Activated CD4-positive, alpha-beta T cell treated with anti-CD3 and anti-CD28 coated beads, Interleukin-2, amount 10 ng/mL, durations not matched to agents 7 days and 5 days (primary cell): ENCODE measurements around the gene FA2H. TPM values are rescaled to one million over a fixed set of nuclear protein-coding genes. Genes with fewer than 3 reads are reported as not detected.
"Not testable (repeated sequence)": the region's sequence is repeated elsewhere in the genome, so short reads cannot be mapped to it uniquely, and the experiment has no call there.

Experiments
- CTCF ChIA-PET: fragments of 350-600 bp; sonication (Branson Sonifier 250); formaldehyde crosslinking; loops from one replicate; lab custom pipeline; 2021; ENCODE audit warnings: antibody characterized with exemption; lab: Charles Lee
- POLR2A ChIA-PET: fragments of 350-600 bp; sonication (Branson Sonifier 250); formaldehyde crosslinking; loops from one replicate; lab custom pipeline; 2021; ENCODE audit warnings: antibody characterized with exemption; lab: Charles Lee
- DNase-seq: peaks from one replicate; pipeline ENCODE4 v3.0.0-alpha.2; 2020
- H3K27ac Mint-ChIP-seq: one replicate; pipeline ENCODE4 v1.8.0; 2021; ENCODE audit warnings: mild to moderate bottlenecking, moderate library complexity, mixed read lengths
- H3K27me3 Mint-ChIP-seq: one replicate; pipeline ENCODE4 v1.8.0; 2021; ENCODE audit warnings: mixed read lengths
- H3K36me3 Mint-ChIP-seq: one replicate; pipeline ENCODE4 v1.8.0; 2021; ENCODE audit warnings: low read depth, mixed read lengths
- H3K4me1 Mint-ChIP-seq: one replicate; pipeline ENCODE4 v1.8.0; 2021; ENCODE audit warnings: mixed read lengths
- H3K4me3 Mint-ChIP-seq: one replicate; pipeline ENCODE4 v1.8.0; 2021; ENCODE audit warnings: mild to moderate bottlenecking, moderate library complexity, mixed read lengths
- H3K9me3 Mint-ChIP-seq: one replicate; pipeline ENCODE4 v1.8.0; 2021; ENCODE audit warnings: mixed read lengths
- total RNA-seq, 2 experiments: library from RNA; stranded (reverse); gene quantifications; one replicate each; pipeline ENCODE4 v1.2.3, GENCODE V29; 2021

Gene FA2H
- total RNA-seq, 2 experiments from 2014 or later, result 0.21 TPM; not detected in 1

GRCh38 chr16:74766729-74767128, 7.9 kb downstream of the FA2H start:
- H3K36me3 Mint-ChIP-seq, result no peaks in the 10 kb centered on the region
- peaks cover 3% of the 10 kb centered on the region for H3K27me3 Mint-ChIP-seq
- ChIA-PET POLR2A (interaction anchor here (0.6 kb wide), 1 partner anchor 9 kb away, joined by 3 read pairs; no protein-coding TSS in a partner anchor), CTCF (interaction anchor here (0.6 to 1.0 kb wide), 3 partner anchors 8 to 353 kb away, joined by 3 to 6 read pairs (median 4); partner anchors contain the start of gene FA2H)
- H3K4me3 Mint-ChIP-seq, result no peak overlapping the region
- H3K9me3 Mint-ChIP-seq, result no peaks in the 10 kb centered on the region
- no peak for DNase-seq
- H3K27ac Mint-ChIP-seq, result no peak overlapping the region
- peaks cover 2% of the 10 kb centered on the region for H3K4me1 Mint-ChIP-seq

DNA sequence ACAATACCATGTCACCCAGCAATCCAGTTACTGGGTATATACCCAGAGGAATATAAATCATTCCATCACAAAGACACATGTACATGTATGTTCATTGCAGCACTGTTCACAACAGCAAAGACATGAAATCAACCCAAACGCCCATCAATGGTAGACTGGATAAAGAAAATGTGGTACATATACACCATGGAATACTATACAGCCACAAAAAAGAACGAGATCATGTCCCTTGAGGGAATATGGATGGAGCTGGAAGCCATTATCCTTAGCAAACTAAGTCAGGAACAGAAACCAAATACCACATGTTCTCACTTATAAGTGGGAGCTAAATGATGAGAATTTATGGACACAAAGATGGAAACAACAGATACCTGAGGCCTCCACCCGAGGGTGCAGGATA, 10.4 kb downstream of the FA2H start:
- H3K4me1 Mint-ChIP-seq, H3K9me3 Mint-ChIP-seq, POLR2A ChIA-PET, H3K27me3 Mint-ChIP-seq, H3K27ac Mint-ChIP-seq, H3K36me3 Mint-ChIP-seq, H3K4me3 Mint-ChIP-seq, DNase-seq: not testable (repeated sequence)
- CTCF ChIA-PET, result interaction anchor here (0.6 kb wide), 1 partner anchor 692 kb away, joined by 3 read pairs; no protein-coding TSS in a partner anchor

DNA sequence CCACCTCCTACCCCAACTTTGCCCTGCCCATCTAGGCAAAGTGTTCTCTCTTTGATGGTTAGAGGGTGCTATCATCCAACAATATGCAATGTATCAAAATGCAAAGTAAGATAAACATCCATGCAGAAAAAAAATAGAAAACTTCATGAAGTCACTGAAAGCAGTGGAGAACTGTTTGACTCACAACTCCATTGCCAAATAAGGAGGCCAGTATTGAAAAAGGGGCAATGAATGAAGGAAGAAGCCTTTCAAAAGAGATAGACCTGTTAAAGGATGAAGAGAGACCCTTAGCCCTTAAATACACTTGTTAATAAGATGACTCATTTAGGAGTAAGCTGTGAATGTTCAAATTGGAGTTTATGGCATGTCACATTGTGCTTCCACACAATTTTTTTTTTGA, 13.0 kb downstream of the FA2H start:
- CTCF ChIA-PET, result no interaction called here

DNA sequence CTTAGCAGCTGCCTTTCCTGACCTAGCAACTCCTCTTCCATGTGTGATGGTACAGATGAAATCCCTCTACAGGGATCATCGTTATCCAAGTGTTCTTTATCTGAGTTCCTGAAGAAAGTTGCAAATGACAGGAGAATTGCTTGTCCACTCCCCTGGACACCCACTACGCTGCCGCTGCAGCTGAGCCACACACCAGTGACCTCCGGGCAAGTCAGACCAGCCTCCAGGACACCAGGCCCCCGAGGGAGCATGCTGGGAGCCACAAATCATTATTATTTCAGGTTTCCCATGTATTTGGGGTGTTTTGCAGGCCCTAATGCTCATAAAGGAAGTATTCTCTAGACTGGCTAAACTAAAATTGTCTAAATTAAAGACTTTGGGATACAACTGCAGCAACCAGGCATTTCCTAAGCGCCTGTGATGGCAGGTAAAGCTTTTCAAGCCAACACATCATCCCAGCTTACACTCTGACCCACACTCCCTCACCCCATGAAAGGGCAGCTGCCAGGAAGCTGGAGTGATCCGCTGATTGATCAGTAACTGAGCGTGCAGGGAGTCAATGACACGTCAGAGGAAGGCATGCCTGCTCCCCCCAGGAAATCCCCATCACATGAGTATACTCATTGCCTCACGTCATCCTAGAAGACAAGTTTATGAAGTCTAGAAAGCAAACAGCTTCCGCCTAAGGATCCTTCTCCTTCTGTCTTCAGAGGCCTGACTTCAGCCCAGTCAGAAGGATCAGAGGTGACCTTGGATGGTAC, 14.4 kb downstream of the FA2H start:
- POLR2A ChIA-PET, result no interaction called here
- CTCF ChIA-PET, result interaction anchor here (0.6 to 1.1 kb wide), 3 partner anchors 14 to 235 kb away, joined by 3 to 4 read pairs (median 4); partner anchors contain the start of gene FA2H
- Mint-ChIP-seq H3K27me3 (no peaks in the 10 kb centered on the region), H3K36me3 (no peaks in the 10 kb centered on the region), H3K4me3 (no peak overlapping the region), H3K4me1 (no peaks in the 10 kb centered on the region), H3K9me3 (no peaks in the 10 kb centered on the region), H3K27ac (no peak overlapping the region)
- DNase-seq, result no peak

More for the DNA sequence above, 13.0 kb downstream of the FA2H start:
- H3K9me3 Mint-ChIP-seq, result no peaks in the 10 kb centered on the region
- H3K36me3 Mint-ChIP-seq, result no peaks in the 10 kb centered on the region
- no peaks in the 10 kb centered on the region for H3K4me1 Mint-ChIP-seq
- H3K27me3 Mint-ChIP-seq, result no peaks in the 10 kb centered on the region
- POLR2A ChIA-PET, result no interaction called here
- no peak for DNase-seq
- no peak overlapping the region for H3K27ac Mint-ChIP-seq
- H3K4me3 Mint-ChIP-seq, result no peak overlapping the region

DNA sequence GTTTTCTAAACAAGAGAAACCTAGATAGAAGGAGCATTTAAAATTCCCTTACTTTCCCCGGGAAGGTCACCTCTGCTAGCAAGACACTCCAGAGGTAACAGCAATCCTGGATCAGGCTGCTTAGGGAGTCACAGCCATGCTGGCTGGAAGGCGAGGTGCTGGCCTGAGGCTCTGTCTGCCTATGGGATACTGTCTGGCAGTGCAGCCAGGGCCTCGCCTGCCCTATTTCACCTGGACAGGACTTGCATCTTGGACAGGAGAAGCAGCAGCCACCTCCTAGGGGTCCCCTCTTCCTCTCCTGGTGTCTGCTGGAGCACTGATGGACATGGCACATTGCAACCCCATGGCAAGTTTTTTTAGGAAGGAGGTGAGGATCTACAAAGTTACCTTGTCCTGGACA, 15.1 kb downstream of the FA2H start:
- Mint-ChIP-seq H3K36me3 (no peaks in the 10 kb centered on the region), H3K27ac (no peak overlapping the region), H3K9me3 (no peaks in the 10 kb centered on the region), H3K4me3 (no peak overlapping the region), H3K27me3 (no peaks in the 10 kb centered on the region), H3K4me1 (no peaks in the 10 kb centered on the region)
- ChIA-PET CTCF (interaction anchor here (0.6 to 1.1 kb wide), 3 partner anchors 14 to 235 kb away, joined by 3 to 4 read pairs (median 4); partner anchors contain the start of gene FA2H), POLR2A (no interaction called here)
- DNase-seq, result no peak

DNA sequence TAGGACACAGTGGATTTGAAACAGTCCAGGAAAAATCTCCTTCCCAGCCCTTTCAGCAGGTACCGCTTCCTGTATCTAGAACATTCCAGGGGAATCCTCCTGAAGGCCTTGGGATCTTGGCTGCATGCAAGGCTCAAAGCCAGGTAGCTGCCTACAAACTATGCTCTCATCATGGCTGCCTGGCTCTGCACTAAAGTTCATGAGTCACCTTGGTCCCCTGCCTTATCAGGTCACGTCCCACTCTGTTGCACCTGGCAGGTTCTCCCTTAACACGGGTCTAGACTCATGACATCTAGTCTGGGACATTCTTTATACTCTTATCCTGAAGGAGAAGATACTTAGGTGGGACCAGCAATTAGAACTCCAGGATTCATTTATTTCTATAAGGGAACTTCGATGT, 15.8 kb downstream of the FA2H start:
- H3K4me1 Mint-ChIP-seq, result no peaks in the 10 kb centered on the region
- H3K27me3 Mint-ChIP-seq, result no peaks in the 10 kb centered on the region
- no peak overlapping the region for H3K27ac Mint-ChIP-seq
- H3K4me3 Mint-ChIP-seq, result no peak overlapping the region
- no peaks in the 10 kb centered on the region for H3K36me3 Mint-ChIP-seq
- no peak for DNase-seq
- ChIA-PET CTCF (interaction anchor here (1.1 kb wide), 1 partner anchor 15 kb away, joined by 3 read pairs; the partner anchor contains the start of gene FA2H), POLR2A (no interaction called here)
- no peaks in the 10 kb centered on the region for H3K9me3 Mint-ChIP-seq

DNA sequence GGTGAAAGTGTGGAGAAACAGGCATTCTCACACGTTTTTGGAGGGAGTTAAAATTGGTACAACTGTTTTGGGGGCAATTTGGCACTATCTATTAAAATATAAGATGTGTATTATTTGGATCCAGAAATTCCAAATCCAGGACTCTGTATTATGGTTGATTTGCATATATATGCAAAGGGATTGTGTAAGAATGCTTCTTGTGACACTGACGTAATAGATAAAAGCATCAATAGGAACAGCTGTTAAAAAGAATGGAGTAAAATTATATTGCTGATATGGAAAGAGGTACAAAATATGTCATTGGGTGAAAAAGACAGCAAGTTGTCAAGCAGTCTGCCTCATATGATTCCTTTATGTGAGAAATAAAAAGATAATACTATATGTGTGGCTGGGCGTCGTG, 17.3 kb downstream of the FA2H start:
- no peaks in the 10 kb centered on the region for H3K4me1 Mint-ChIP-seq
- H3K9me3 Mint-ChIP-seq, result no peaks in the 10 kb centered on the region
- H3K4me3 Mint-ChIP-seq, result no peak overlapping the region
- no peak for DNase-seq
- no peaks in the 10 kb centered on the region for H3K36me3 Mint-ChIP-seq
- H3K27ac Mint-ChIP-seq, result no peak overlapping the region
- CTCF ChIA-PET, result no interaction called here
- H3K27me3 Mint-ChIP-seq, result no peaks in the 10 kb centered on the region
- POLR2A ChIA-PET, result no interaction called here

DNA sequence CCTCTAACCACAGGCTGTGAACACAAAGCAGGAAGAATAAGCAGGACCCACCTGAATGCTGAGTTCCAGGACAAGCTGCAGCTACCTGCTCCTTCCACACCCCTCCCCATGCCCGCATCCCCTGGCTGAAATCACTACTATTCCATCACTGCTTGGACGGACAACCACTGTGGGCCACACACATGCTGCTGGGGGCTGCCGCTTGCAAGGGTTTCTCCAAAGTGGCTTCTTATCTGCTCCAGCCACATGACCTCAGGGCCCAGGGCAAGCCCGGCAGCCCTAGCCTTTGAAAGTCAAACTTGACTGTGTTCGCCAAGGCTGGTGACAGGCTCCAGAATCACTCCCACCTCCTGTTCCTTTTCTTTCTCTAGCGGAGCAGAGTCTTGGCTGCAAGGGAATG, 18.4 kb downstream of the FA2H start:
- Mint-ChIP-seq H3K9me3 (no peaks in the 10 kb centered on the region), H3K27ac (no peak overlapping the region)
- POLR2A ChIA-PET, result no interaction called here

GRCh38 chr16:74753180-74753579, 21.4 kb downstream of the FA2H start:
- CTCF ChIA-PET, result no interaction called here
- no peaks in the 10 kb centered on the region for H3K36me3 Mint-ChIP-seq
- no peak for DNase-seq
- H3K4me3 Mint-ChIP-seq, result no peak overlapping the region
- H3K27me3 Mint-ChIP-seq, result peaks cover 2% of the 10 kb centered on the region
- H3K9me3 Mint-ChIP-seq, result no peaks in the 10 kb centered on the region
- POLR2A ChIA-PET, result no interaction called here
- H3K4me1 Mint-ChIP-seq, result no peaks in the 10 kb centered on the region
- H3K27ac Mint-ChIP-seq, result no peak overlapping the region

More for the DNA sequence above, 18.4 kb downstream of the FA2H start:
- Mint-ChIP-seq H3K36me3 (no peaks in the 10 kb centered on the region), H3K27me3 (peaks cover 2% of the 10 kb centered on the region), H3K4me1 (no peaks in the 10 kb centered on the region), H3K4me3 (no peak overlapping the region)
- CTCF ChIA-PET, result no interaction called here
- no peak for DNase-seq

- ChIA-PET CTCF (no interaction called here), POLR2A (no interaction called here)
- no peak for DNase-seq
- Mint-ChIP-seq H3K36me3 (no peaks in the 10 kb centered on the region), H3K27me3 (peaks cover 2% of the 10 kb centered on the region), H3K27ac (no peak overlapping the region), H3K9me3 (no peaks in the 10 kb centered on the region), H3K4me1 (no peaks in the 10 kb centered on the region), H3K4me3 (no peak overlapping the region)
Observed at GRCh38 chr16:74752756-74753155, 21.9 kb downstream of the FA2H start.

DNA sequence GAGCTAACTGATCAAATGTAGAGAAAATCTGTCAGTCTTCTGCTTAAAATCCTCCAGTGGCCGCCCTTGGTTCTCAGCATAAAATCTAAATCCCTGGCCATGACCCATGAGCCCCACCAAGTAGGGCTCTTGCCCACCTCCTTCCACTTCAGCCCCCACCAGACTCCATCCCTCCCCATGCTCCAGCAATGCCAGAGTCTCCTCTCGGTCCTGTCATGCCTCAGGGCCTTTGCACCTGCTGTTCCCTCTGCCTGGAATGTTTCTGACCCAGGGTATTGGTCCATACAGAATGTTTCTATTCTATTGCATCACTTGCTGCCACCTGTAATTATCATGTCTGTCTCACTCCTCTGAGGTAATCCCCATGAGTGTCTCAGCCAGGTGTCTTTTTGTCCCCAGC, 22.4 kb downstream of the FA2H start:
- Mint-ChIP-seq H3K4me3 (no peak overlapping the region), H3K9me3 (no peaks in the 10 kb centered on the region), H3K36me3 (no peaks in the 10 kb centered on the region), H3K27ac (no peak overlapping the region), H3K27me3 (peaks cover 2% of the 10 kb centered on the region), H3K4me1 (no peaks in the 10 kb centered on the region)
- DNase-seq, result no peak
- ChIA-PET POLR2A (no interaction called here), CTCF (no interaction called here)

- H3K4me1 Mint-ChIP-seq, result no peaks in the 10 kb centered on the region
- no peaks in the 10 kb centered on the region for H3K9me3 Mint-ChIP-seq
- CTCF ChIA-PET, result no interaction called here
- no peak for DNase-seq
- H3K4me3 Mint-ChIP-seq, result no peak overlapping the region
- H3K27ac Mint-ChIP-seq, result no peak overlapping the region
- H3K36me3 Mint-ChIP-seq, result no peaks in the 10 kb centered on the region
- H3K27me3 Mint-ChIP-seq, result peaks cover 2% of the 10 kb centered on the region
- POLR2A ChIA-PET, result no interaction called here
Observed at GRCh38 chr16:74751658-74752057, 23.0 kb downstream of the FA2H start.

- ChIA-PET CTCF (no interaction called here), POLR2A (interaction anchor here (0.5 kb wide), 1 partner anchor 82 kb away, joined by 6 read pairs; no protein-coding TSS in a partner anchor)
- H3K9me3 Mint-ChIP-seq, result no peaks in the 10 kb centered on the region
- no peaks in the 10 kb centered on the region for H3K4me1 Mint-ChIP-seq
- no peak for DNase-seq
- no peak overlapping the region for H3K4me3 Mint-ChIP-seq
- no peaks in the 10 kb centered on the region for H3K36me3 Mint-ChIP-seq
- H3K27ac Mint-ChIP-seq, result no peak overlapping the region
- peaks cover 2% of the 10 kb centered on the region for H3K27me3 Mint-ChIP-seq
Observed at GRCh38 chr16:74749291-74750055, 25.1 kb downstream of the FA2H start.
